HG03342 (cell line): ENCODE results near the gene MMP1.
"Not testable (repeated sequence)": the region's sequence is repeated elsewhere in the genome, so short reads cannot be mapped to it uniquely, and the experiment has no call there.

ENCODE experiments used
- ATAC-seq: cut with Tn5 transposase; IDR thresholded peaks from one replicate; pipeline ENCODE4 v1.9.1; 2021; ENCODE audit warnings: mild to moderate bottlenecking, moderate library complexity; ENCODE audit not compliant: unreplicated experiment

The MMP1 gene

GRCh38 chr11:102762361-102762767 lies 35.6 kb downstream of the MMP1 start:
- no peak for ATAC-seq

DNA sequence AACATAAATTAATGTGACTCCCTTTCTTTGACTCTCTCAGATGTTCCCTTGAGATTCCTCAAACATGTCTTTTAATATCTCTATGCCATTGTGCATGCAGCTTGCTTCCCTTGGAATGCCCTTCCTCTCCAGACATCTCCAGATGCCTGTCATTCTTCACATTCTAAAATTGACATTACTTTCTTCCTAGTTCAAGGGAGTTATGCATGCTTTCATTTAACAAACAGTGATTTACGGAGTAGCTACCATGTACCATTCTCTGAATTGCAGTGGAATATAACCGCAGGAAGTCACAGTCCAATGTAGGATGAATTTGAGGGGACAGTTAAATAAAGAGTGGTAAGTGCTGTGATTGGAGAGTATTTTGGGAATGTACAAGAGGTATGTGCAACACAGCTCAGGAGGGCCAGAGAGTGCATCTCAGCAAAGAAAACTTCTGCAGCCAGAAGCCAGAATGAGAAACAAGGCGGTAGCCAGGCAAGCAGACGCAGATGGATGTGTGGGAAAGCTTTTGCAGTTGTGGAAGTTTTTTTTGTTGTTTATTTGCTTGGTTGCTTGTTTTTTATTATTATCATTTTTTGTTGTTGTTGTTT lies 36.2 kb downstream of the MMP1 start:
- no peak for ATAC-seq

GRCh38 chr11:102760344-102761035 lies 37.5 kb downstream of the MMP1 start:
- no peak for ATAC-seq

GRCh38 chr11:102757823-102758549 lies 40.0 kb downstream of the MMP1 start:
- no peak for ATAC-seq

GRCh38 chr11:102753267-102753666 lies 44.7 kb downstream of the MMP1 start:
- ATAC-seq: no peak

DNA sequence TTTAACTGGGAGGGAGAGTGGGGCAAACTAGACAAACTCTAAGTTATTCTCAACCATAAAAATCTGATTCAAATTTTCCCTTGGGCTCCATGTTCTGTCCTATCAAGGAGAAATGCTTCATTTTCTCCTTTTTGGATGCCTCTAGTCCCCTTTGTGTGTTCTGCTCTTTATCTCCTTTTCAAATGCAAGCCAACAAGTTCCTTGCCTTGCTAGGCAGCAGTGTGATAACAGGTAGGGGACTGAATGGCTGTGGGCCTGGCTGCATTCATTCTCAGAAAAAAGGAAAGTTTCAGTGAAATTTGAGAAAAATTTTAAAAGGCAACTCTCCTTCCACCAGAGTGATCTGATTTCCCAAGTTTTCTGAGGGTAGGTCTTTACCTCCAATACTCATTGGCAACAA lies 46.3 kb downstream of the MMP1 start:
- no peak for ATAC-seq

DNA sequence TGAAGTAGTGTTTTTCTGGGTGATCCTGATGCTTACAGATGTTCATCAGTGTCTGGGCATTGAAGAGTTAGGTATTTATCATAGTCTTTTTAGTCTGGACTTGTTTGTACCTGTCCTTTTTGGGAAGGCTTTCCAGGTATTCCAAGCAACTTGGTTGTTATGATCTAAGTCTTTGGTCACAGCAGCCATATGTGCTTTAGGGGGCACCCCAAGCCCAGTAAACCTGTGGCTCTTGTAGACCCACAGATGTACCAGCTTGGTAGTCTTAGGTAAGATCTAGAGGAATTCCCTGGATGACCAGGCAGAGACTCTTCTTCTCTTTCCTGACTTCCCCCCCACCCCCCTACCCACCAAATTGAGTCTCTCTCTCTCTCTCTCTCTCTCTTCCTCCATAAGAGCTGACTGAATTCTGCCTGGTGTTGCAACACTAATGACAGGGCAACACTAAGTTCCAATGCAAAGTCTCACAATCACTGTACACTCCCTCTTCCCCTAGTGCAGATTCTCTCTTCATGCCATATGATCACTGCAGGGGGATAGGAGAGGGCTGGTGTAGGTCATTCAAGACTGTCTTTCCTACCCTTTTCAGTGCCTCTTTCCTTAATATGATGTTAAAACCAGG lies 48.7 kb downstream of the MMP1 start:
- no peak for ATAC-seq

- ATAC-seq: not testable (repeated sequence)
These were observed 51.0 kb downstream of the MMP1 start for GRCh38 chr11:102746746-102747578.
